CD1c-positive myeloid dendritic cell (primary cell): ENCODE measurements around the gene RFX2.
"Not testable (repeated sequence)": the region's sequence is repeated elsewhere in the genome, so short reads cannot be mapped to it uniquely, and the experiment has no call there.

Source experiments
- DNase-seq: peaks from one replicate; pipeline ENCODE4 v3.0.0-alpha.2; 2016; ENCODE audit errors: extremely low spot score

Gene RFX2

DNA sequence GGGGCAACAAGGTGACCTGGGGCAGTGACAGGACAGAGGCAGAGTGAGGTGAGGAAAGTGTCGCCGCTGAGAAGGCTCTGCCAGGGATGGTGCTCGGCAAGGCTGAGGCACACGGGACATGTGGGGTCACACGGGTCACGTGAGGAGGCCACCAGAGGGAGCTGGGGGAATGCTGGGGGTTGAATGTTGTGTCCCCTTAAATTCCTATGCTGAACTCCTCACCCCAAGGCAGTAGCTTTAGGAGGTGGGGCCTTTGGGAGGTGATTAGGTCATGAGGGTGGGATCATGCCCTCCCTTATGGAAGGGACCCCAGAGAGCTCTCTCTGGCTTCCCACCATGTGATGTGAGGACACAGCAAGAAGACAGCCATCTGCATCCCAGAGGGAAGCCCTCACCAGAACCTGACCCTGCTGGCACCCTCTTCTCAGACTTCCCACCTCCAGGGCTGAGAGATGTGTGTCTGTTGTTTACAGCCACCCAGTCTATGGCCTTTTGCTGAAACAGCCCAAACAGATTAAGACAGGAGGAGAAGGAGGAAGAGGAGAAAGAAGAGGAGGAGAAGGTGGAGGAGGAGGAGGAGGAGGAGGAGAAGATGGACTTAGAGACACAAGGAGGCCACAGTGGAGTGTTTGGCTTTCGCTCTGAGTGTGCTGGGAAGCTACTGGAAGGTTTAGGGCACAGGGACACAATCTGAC lies 35.4 kb downstream of the RFX2 start:
- DNase-seq, result no peak

DNA sequence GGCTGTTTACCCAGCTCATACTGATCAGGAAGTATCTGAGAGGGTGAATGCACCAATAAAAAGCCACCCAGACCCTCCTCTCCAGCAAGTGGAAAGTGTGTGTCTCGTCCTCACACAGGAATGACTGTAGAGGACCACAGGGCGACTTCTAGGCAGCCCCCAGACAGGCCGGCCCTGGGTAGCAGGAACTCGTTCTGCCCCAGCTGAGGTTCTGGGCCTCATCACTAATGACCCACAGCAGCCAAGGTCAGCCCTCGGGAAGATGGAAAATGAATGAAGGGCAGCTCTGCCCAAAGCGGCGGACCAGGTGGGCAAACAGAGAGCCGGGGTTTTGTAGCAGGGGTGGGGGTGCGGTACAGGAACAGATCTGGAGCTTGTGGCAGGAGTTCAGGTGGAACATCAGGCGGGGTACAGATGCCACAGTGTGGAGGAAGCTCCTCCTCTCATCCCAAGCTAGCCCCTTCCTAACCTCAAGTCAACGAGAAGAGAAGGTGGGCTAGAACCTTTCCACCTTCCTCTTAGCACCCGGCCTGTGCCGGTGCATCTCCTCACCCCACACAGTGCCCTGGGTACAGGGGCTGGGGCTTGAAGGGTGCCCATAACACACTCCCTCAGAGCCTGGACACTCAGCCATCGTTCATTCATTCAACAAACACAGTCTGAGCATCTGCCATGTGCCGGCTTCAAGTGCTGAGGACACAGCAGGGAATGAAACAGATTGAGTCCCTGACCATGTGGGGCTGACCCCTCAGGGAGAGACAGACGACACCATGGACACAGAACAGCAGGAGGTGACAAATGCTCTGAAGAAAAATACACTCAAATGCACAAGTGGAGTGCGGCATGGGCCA lies 36.2 kb downstream of the RFX2 start:
- no peak for DNase-seq

DNA sequence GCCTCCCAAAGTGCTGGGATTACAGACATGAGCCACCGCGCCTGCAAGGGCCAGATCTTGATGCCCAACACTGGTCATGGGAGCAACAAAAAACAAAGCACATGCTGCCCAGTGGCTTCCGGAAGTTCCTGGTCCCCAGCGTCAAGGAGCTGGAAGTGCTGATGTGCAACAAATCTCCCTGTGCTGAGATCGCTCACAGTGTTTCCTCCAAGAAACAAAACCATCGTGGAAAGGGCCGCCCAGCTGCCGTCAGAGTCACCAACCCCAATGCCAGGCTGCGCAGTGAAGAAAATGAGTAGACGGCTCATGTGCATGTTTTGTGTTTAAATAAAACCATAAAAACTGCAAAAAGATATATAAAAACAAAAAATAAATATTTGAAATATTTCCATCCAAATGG lies 37.1 kb downstream of the RFX2 start:
- not testable (repeated sequence) for DNase-seq

DNA sequence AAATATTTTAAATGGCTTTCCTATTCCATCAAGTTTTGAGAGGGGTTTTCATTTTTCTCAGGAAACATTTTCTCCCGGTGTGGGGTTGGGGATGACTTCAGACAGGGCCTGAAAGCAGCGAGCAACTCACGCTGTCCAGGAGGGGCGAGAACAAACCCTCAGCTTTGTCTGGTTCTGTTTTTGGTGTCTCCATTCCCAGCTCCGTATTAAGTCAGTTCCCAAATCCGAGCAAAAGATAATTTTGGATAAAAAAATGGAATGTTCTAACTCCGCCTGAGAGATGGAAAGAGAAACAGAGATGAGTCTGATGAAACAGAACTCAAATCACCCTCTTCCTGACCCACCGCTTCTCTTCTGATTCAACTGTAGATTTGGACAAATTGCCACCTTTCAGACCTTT lies 38.4 kb downstream of the RFX2 start:
- DNase-seq, result no peak

DNA sequence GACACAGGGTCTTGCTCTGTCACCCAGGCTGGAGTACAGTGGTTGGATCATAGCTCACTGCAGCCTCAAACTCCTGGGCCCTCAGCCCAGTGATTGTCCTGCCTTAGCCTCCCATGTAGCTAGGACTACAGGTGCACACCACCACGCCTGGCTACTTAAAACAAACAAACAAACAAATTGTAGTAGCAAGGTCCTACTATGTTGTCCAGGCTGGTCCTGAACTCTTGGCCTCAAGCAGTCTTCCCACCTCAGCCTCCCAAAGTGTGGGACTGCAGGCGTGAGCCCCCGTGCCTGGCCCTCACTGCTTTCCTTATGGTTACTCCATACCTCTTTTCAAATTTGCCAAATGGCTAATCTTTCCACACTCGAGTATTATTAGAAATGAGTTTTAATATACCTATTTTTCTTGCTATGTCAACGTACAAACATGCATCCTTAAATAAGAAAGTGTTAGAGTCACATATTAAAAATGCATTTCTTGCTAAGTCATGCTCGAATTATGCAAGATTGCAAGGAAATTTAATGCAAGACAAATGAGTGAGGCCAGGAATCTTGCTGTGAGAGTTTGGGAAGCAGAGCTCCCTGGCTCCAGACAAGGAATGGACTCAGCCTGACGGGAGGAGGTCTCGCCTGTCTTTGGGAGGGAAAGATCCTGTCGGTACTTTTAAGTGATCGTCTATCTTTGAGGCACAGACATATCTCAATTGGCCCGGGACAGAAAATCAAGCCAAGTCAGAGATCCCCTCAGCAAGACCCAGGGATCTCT lies 39.4 kb downstream of the RFX2 start:
- DNase-seq, result no peak

DNA sequence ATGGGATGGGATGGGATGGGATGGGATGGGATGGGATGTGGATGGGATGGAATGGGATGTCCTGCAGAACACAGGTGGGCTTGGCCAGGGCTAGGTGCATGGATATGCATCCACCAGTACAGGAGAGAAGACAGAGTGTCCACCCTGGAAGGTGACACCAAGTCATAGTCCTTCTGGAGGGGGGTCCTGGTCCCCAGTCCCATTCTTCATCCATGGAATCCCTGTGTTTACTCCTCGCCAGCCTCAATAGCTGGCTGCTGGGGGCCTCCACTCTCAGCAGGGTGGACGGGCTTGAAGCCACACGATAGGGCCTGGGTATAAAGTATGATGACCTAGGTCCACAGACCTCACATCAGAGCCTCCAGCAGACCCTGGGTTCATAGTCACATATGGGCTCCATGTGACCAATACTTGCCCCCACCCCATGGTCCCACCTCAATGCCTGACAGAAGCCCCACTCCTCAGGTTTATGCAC lies 40.1 kb downstream of the RFX2 start:
- DNase-seq, result no peak

DNA sequence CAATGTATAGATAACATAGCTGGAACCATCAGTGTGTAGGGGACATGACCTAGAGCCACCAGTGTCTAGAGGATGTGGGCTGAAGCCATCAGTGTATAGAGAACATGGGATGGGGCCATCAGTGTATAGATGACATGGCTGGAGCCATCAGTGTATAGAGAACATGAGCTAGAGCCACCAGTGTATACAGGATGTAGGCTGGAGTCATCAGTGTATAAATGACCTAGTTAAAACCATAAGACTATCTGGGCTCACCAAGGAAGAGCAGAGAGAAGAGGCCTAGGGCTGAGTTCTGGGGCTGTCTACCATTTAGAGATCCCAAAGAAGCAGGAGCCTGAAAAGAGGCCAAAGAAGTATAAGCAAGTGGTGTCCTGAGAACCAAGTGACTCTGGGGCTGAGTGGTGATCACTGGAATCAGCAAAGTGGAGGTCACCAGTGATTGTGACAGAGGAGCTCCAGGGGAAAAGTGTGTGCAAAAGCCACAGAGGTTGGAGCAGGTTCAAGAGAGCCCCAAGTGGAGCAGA lies 41.0 kb downstream of the RFX2 start:
- DNase-seq, result peak; percentile 11

DNA sequence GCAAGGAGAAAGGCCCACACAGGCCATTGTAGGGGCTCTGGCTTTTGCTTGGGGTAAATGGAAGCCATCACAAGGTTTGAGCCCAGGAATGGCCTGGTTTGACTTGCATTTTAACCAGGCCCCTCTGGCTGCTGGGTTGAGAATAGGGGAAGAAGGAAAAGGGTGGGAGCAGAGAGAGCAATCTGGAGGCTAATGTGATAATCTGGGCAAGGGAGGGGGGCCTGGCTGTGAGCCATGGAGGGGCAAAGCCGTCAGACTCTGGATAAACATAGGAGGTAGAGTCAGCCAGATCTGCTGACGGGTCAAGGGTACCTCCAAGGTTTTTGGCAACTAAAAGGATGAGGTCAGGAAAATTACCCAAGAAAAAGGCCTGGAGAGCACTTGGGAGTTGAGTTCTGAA lies 41.6 kb downstream of the RFX2 start:
- no peak for DNase-seq

DNA sequence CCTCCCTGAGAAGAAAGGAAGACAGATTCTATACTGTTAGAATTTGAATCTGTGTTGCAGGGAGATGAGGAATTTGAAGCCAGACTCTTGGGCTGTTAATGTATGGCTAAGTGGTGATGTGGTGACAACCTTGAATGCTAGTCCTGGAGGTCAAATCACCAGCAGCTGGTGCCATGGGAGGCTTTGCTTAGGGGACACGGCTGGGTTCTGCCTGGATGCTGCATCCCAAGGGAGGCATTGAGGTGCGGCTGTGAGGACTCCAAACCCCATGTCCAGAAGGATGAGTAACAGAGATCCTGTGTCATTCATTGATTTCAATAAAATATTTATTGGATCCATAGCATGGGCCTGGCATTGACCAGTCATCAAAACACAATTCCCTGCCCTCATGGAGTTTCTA lies 42.3 kb downstream of the RFX2 start:
- DNase-seq, result no peak

DNA sequence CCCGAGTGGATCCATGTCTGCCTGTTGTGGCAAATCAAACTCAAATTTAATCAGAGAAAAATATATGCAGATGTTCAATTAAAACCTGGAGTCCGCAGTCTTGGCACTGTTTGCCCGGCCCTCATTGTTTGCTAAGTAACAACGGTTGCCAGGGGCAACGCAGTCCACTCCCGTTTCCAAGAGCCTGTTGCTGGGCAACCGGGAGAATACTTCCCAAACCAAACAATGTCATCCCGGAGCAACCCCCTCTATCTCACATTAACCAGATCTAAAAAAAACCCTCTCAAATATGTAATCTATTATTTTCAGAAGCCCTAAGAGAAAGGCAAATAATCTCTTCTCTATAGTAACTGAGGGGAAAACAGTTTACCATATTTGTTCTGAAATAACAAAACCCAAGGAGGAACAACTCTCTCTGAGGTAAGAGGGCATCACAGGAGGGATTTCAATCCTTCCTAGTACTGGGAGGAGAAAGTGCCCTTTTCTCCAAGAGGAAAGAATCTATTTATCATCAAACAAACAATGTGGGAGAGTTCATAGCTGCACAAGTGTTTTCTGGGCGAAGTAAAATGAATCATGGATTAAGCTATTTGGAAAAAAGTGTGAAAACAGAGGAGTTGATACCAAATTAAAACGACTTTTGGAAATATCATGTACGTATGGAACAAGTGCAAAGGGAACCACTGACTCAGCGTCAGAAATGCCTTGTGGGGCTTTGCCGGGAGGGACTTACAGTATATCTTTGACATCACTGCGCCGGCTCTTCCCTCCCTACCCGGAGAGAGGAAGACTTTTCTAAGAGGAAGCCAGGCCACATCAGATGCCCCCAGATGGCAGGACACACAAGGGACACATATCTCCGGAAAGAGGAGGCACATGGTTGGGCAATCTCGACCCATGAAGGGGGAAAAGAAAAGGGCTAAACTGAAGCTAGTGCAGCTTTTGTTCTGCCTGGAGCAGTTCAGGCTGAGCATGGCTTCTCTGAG lies 43.3 kb downstream of the RFX2 start:
- DNase-seq, result peak; percentile 95

DNA sequence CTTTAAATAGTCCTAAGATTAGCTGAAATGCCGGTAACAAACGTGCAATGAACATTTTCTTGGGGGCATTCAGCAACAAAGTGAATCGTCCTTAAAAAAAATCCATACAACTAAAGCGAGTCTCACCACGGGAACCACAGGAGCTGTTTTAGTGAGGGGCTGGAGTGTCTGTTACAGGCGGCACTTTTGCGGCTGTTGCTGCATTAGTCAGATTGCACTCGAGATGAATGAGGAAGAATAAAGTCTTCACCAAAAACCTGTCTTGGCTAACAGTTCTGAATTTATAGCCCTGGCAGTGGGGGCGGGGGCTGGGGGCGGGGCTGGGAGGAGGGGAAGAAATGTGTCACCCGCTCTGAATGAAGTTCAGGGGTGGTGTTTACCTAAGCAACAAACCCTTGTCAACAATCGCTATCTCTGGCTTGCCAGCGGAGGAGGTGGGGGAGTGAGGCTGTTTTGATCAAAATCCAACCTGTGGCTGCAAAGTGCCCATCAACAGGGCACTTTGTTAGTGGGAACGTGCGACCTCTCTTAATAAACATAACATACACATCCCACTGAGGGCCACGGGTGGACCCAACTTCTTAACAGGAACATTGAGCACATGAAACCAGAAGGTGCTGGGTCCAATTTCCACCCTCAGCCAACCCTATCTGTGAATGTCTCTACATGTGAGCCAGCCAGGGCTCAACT lies 44.5 kb downstream of the RFX2 start:
- DNase-seq, result peak; percentile 93

DNA sequence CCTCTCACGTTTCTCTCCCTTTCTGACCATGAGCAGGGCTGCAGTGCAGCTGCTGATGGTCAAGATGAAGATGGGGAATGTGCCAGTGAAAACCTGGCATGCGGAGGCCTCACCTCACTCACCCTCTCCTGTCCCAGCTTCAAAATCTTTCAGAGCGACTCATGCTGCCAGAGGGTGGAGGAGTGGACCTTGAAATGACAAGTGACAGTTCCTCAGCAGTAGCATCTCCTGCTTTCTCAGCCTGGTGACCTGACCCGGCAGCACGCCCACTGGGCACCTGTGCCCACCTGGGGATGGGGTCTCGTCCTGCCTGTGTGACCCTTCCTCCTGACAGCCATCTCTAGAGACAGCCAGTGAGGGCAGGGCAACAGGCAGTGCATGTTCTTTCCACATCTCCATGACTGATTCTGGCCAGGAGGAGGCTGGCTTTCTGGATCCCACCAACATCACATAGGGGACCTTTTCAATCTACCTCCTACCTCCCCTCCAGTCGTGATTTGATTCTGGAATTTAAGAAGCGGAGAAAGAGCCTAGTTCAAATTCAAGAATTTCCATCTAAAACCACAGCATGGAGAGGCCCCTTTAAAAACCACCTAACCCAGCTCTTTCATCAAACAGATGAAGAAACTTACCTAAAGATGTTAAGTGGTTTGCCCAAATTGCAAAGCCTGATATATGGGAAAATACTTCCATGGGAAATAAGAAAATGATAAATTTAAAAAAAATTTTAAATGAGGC lies 45.8 kb downstream of the RFX2 start:
- peak; percentile 36 for DNase-seq

DNA sequence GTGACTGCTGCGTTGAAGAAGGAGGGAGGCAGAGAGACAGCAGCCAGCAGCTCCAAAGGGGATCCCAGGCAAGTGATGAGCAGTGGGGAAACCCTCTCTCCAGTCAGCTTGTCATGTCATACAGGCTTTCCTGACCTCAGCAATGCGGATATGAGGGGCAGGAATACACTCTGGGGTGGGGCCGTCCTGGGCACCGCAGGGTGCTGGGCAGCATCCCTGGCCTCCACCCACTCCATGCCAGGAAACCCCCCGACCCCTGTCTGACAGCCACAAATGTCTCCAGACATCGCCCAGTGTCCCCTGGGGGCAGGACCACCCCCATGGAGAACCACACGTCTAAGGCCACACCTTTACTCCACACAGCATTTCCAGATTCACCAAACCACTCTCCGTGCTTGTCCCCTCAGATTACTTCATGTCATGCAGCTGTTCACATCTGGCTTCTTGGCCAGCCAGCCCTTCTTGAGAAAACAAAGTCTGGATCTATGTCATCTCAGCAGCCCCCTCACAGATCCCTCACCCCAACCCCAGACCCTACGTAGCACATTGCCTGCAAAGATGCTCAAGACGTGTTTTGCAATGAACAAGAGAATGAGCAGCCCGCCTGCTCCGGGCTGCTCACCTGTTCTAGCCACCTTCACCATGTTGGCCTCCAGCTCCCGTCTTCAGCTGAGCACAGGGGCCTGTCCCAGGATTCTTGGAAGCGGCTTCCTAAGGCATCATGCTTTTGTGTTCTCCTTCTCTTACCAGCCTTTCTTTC lies 46.5 kb downstream of the RFX2 start:
- DNase-seq, result peak; percentile 10

DNA sequence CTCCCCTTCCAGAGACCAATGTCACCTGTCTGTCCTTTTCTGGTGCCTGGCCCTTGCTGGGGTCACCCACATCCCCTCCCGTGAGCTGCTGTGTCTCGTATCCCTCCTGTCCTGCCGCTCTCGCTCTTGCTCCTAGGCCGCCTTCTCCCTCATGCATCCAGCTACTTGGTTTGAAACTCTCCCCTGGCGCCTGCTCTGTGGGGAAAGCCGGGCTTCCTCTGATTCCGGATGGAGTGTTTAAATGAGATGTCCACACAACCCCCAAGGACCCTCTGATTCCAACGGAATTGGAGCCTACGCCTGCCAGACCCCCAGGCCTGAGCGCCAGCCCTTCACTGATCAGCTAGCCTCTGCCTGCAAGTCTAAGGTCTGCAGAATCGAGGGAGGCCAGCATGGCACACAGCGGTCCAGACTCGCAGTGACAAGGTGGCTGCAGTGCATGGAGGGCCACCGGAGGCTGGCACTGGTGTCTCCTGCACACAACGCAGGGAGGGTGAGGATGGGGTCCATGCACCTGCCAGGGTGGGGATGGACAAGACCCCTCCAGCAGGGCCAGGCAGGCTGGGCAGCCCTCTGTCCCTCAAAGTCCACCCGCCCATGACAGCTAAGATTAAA lies 47.2 kb downstream of the RFX2 start:
- DNase-seq, result no peak

DNA sequence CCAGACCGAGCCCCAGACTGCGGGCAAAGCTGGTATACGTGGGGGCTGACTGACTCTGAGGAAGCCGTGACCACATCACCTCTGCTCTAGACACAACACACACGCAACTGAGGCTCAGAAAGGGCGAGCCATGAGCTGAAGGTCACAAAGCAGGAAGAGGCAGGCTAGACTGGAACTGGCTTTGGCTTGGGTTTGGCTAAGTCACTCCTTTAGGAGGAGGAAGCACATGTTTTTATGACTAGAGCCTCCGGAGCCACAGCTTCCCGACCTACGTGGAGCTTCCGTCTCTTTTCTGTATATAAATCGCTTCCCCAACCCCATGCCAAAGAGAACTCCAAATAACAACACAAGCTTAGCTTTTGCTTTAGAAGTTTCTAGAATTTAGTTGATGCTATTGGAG lies 48.0 kb downstream of the RFX2 start:
- peak; percentile 96 for DNase-seq

DNA sequence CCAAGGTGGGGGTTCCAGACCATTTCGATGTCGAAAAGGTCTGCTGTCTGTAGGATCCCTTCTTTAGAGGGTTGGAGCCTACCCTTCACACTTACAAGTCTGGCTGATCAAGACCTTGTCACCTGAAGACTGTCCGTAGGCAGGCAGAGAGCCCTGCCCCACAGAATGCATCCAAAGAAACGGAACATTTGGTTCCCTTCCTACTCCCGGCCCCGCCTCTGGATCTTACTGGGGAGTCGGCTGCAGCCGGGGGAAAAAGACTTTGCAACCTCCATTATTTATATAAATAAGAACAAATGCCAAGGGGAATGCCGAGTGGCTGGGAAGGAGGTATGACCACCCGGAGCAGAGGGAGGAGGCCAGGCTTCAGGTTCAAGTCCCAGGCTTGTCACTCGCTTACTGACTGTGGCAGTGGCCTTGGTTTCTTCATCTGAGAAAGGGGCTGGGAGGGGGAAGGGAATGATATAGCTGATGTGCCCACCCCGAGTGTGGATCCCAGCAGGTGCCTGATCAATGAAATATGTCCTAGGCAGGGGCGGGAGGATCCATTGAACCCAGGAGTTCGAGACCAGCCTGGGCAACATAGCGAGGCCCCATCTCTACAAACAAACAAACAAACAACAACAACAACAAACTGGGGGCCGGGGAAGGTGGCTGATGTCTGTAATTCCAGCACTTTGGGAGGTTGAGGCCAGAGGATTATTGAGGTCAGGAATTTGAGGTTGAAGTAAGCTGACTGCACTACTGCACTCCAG lies 48.7 kb downstream of the RFX2 start:
- peak; percentile 39 for DNase-seq

DNA sequence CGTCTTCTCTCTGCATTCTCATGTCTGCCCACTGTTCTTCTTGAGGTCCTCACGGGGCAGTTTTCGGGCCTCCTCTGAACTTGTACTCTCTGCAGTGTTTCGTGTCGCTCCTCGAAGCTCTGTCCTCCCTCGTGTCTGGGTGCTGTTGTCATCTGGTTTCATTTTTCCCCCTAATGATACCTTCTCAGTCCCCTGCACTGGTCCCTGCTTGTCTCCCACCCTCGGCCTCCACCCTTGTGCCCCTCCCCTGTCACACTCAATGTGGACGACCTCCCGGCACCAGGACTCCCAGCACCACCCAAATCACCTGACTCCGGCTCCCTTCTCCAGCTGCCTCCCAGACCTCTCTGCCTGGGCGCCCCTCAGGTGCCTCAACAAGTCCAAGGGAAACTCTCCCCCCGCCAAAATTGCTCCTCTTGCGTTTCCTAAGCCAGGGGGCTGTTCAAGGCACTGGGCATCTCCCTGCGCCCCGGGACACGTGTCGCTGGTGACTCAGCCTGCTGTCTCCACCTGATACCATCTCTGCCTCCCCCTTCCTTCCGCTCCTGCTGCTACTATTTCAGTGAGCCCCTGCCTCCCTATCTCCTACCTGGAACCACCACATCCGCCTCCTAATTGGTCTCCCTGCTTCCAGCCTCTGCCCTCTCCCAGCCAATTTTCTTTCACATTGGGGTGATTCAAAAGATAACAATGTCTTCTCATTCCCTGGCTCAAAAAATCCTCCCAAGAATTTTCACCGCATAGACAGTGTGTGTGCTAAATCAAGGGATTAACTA lies 49.5 kb downstream of the RFX2 start:
- peak; percentile 51 for DNase-seq
